Myocyte (in vitro differentiated cells): Measurements from ENCODE around the gene PALMD. TPM values are rescaled to one million over a fixed set of nuclear protein-coding genes. Genes with fewer than 3 reads are reported as not detected.

ENCODE experiments used
- DNase-seq: peaks from one replicate; pipeline ENCODE4 v3.0.0-alpha.2; 2012; ENCODE audit warnings: low read depth
- polyA plus RNA-seq: library from polyadenylated mRNA; unstranded; fragments of >200 nt; gene quantifications from one replicate; pipeline ENCODE4 v1.2.1, GENCODE V29; 2012; ENCODE audit warnings: missing spikeins
- total RNA-seq: library from RNA; depleted of rRNA; stranded (reverse); fragments of >200 nt; gene quantifications from 2 replicates; pipeline ENCODE4 v1.2.3, GENCODE V29; 2014

Gene PALMD, protein sequence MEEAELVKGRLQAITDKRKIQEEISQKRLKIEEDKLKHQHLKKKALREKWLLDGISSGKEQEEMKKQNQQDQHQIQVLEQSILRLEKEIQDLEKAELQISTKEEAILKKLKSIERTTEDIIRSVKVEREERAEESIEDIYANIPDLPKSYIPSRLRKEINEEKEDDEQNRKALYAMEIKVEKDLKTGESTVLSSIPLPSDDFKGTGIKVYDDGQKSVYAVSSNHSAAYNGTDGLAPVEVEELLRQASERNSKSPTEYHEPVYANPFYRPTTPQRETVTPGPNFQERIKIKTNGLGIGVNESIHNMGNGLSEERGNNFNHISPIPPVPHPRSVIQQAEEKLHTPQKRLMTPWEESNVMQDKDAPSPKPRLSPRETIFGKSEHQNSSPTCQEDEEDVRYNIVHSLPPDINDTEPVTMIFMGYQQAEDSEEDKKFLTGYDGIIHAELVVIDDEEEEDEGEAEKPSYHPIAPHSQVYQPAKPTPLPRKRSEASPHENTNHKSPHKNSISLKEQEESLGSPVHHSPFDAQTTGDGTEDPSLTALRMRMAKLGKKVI
- 106 and 140 TPM in 2 replicates for total RNA-seq
- polyA plus RNA-seq = 17.5 TPM

- peak; percentile 89 for DNase-seq
These were observed at the start of gene PALMD for GRCh38 chr1:99645699-99646531. Gene PALMD (plus strand): TSS chr1:99646113. CDS start chr1:99646318, 205 bp downstream.

GRCh38 chr1:99598738-99599411 is 47.0 kb upstream of the PALMD start:
- no peak for DNase-seq

DNA sequence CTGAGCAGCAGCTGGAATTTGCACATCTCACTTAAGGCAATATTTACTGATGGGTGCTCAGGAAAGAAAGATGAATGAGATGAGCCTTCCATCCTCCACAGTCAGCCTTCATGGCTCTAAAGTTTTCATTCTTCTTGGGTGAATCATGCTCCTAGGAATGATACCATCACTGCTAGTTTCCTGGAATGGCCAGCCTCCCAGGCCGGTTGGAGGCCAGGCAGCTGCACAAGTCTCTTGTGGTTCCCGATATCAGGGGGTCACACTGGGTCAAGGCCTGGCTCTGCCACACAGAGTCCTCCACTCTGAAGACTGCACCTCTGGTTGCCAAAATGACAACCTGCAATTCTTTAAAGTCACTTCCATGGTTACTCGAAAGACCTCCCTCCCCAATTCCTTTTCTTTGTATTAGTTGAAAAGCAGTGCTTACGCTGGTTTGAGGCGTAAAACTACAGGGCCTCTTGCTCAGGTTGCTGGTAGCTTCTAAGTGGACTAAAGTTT is 46.2 kb upstream of the PALMD start:
- DNase-seq = peak; percentile 89

DNA sequence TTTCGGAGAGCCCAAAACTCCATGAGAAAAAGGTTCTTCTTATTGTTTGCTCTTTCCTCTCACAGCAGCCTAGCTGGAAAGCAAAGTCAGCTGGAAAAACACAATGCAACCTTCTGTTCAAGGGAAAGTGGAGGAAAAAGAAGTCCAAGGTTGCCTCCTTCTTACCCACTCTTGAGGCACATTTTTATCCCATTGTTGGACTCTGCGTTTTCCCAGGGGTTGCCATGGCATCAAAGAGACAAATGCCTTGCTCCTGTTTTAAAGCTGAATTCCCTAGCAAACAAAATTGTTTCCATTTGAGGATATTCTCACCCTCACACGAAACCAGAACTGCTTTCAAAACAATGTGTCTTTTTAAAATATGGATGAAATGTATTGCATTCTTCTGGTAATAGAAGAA is 45.1 kb upstream of the PALMD start:
- peak; percentile 54 for DNase-seq

DNA sequence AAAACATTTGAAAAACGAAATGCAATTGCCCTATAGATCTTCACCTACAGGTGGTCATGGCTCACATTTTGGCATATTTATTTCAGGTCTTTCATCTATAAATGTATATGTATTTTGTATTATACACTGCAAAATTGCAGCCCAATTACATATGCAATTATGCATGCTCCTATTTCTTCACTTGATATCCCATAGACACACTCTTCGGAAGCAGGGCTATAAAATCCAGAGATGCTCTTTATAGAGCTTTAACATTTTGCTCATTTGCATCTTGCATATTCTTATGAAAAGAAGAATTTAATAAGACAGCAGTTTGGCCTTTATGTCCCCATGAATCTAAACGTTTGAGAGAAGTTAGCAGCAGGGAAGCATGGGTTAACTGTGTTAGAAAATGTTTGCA is 44.7 kb upstream of the PALMD start:
- DNase-seq = no peak

GRCh38 chr1:99601709-99602403 is 44.1 kb upstream of the PALMD start:
- no peak for DNase-seq

GRCh38 chr1:99602404-99602969 is 43.4 kb upstream of the PALMD start:
- no peak for DNase-seq

GRCh38 chr1:99603699-99604560 is 42.0 kb upstream of the PALMD start:
- DNase-seq = peak; percentile 20

- DNase-seq = no peak
These were observed 39.6 kb upstream of the PALMD start for GRCh38 chr1:99606306-99606705.

- DNase-seq = no peak
These were observed 38.3 kb upstream of the PALMD start for GRCh38 chr1:99607590-99607989.

GRCh38 chr1:99608058-99608457 is 37.9 kb upstream of the PALMD start:
- no peak for DNase-seq

DNA sequence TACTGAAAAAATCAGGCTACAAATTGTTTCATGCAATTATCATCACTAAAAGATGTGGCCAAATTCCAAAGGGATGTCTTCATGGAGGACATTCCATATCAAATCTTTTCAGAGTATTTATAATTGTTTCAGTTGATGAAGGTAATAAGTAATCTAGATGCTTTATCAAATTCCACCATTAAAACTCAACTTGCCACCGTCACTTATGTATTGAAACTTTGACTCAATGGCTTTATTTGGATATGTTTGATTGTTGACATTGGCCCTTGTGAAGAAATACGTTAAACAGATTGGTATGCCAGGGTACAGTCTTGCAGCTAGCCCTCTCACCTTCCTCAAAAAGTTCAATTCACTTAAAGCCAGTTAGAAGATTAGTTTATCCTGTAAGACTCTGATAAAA is 32.2 kb upstream of the PALMD start:
- no peak for DNase-seq

GRCh38 chr1:99614728-99615127 is 31.2 kb upstream of the PALMD start:
- no peak for DNase-seq

GRCh38 chr1:99619583-99619982 is 26.3 kb upstream of the PALMD start:
- DNase-seq = peak; percentile 86

DNA sequence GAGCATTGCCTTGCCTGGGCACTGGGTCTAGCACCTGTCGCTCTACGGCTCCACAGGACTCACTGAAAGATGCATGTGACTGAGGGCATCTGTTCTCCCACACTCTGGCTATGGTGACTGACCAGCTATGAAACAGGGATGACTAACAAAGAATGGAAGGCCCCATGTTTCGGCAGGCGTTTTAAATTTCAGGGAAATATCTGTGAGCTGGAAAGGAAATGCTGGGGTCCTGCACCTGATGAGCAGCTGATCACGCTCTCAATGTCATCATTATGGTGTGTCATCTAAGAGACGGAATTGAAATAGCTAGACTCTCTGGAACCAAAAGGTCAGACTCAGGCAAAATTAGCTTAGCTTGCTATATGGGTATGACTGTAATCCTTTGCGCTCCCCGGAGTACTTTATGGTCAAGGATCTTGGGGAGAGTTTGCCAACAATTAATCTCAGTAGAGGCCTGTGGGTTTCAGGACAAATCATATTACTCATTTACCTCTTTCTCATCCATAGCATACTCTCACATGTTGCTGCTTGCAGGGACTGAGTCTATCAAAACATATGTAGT is 24.5 kb upstream of the PALMD start:
- DNase-seq = peak; percentile 97

GRCh38 chr1:99622702-99623347 is 23.1 kb upstream of the PALMD start:
- DNase-seq = no peak

- DNase-seq = no peak
These were observed 22.4 kb upstream of the PALMD start for GRCh38 chr1:99623554-99623953.

DNA sequence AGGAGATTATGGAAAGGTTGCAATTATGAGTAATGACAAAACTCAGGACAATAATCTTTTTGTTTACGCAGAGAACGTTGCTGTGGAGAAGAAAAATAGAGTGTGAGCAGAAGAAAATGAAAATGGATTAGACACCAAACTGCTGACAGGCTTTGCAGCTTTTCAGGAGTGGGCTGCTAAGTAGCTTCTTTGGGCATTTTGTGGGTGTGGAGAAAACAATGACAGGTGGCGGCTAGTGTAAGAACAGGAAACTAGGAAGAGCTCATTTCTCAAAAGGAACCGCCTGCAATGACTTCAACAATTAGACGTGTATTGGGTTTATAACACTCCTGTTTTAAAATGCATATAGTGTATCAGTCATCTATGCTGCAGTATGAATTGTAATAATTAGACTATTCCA is 18.3 kb upstream of the PALMD start:
- peak; percentile 7 for DNase-seq
